Measurements from ENCODE around the gene TP53.

DNA sequence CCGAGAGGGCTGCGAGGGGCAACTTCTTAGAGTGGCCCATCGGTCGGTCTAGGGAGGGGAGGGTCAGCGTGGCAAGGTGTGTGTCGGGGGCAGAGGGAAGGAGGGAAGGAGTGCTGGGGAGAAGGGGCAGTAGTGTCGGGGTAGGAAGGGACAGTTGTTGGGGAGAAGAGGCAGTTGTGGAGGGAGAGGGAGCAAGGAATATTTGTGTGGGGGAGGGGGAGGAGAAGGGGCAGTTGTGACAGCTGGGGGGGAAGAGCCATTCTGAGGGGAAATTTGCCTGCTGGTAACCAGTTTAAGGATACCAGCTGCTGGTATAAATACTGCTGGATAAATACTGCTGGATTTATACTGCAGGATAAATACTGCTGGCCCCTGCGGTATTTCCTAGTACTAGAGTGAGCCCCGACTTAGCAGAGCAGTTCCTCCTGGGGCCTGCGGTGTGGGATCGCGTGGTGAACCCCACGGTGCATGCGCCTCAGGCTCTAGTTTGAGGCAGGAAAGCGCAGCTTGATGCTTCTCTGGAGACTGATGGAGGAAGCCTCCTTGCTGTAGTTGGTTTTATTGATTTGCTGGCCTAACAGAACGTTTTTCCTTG is 30.6 kb upstream of the TP53 start:
- TF ChIP-seq, protein P1, sequence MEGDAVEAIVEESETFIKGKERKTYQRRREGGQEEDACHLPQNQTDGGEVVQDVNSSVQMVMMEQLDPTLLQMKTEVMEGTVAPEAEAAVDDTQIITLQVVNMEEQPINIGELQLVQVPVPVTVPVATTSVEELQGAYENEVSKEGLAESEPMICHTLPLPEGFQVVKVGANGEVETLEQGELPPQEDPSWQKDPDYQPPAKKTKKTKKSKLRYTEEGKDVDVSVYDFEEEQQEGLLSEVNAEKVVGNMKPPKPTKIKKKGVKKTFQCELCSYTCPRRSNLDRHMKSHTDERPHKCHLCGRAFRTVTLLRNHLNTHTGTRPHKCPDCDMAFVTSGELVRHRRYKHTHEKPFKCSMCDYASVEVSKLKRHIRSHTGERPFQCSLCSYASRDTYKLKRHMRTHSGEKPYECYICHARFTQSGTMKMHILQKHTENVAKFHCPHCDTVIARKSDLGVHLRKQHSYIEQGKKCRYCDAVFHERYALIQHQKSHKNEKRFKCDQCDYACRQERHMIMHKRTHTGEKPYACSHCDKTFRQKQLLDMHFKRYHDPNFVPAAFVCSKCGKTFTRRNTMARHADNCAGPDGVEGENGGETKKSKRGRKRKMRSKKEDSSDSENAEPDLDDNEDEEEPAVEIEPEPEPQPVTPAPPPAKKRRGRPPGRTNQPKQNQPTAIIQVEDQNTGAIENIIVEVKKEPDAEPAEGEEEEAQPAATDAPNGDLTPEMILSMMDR (IDR thresholded peaks at IDR 0.05 in 2 of 3, conservative IDR thresholded peaks at IDR 0.05 in 1 of 3; ENCODE audit: control insufficient read depth in 2 of 3, extremely low read depth in 1 of 3, insufficient read depth in 1 of 3, low read depth in 3 of 3, low read length in 3 of 3), result no peak
- TF ChIP-seq, protein P2, sequence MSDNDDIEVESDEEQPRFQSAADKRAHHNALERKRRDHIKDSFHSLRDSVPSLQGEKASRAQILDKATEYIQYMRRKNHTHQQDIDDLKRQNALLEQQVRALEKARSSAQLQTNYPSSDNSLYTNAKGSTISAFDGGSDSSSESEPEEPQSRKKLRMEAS (IDR thresholded peaks at IDR 0.05; ENCODE audit: low read depth, low read length), result no peak
- TF ChIP-seq SMC3 (IDR thresholded peaks at IDR 0.05; ENCODE audit: borderline replicate concordance, low read length), result no peak
- TF ChIP-seq, protein P3, sequence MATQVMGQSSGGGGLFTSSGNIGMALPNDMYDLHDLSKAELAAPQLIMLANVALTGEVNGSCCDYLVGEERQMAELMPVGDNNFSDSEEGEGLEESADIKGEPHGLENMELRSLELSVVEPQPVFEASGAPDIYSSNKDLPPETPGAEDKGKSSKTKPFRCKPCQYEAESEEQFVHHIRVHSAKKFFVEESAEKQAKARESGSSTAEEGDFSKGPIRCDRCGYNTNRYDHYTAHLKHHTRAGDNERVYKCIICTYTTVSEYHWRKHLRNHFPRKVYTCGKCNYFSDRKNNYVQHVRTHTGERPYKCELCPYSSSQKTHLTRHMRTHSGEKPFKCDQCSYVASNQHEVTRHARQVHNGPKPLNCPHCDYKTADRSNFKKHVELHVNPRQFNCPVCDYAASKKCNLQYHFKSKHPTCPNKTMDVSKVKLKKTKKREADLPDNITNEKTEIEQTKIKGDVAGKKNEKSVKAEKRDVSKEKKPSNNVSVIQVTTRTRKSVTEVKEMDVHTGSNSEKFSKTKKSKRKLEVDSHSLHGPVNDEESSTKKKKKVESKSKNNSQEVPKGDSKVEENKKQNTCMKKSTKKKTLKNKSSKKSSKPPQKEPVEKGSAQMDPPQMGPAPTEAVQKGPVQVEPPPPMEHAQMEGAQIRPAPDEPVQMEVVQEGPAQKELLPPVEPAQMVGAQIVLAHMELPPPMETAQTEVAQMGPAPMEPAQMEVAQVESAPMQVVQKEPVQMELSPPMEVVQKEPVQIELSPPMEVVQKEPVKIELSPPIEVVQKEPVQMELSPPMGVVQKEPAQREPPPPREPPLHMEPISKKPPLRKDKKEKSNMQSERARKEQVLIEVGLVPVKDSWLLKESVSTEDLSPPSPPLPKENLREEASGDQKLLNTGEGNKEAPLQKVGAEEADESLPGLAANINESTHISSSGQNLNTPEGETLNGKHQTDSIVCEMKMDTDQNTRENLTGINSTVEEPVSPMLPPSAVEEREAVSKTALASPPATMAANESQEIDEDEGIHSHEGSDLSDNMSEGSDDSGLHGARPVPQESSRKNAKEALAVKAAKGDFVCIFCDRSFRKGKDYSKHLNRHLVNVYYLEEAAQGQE (IDR thresholded peaks at IDR 0.05; ENCODE audit: low read depth, low read length), result no peak
- TF ChIP-seq, protein P4, sequence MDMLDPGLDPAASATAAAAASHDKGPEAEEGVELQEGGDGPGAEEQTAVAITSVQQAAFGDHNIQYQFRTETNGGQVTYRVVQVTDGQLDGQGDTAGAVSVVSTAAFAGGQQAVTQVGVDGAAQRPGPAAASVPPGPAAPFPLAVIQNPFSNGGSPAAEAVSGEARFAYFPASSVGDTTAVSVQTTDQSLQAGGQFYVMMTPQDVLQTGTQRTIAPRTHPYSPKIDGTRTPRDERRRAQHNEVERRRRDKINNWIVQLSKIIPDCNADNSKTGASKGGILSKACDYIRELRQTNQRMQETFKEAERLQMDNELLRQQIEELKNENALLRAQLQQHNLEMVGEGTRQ (IDR thresholded peaks at IDR 0.05; ENCODE audit: borderline replicate concordance, low read depth, low read length), result no peak

All from GM12878 (cell line).